Measurements from ENCODE around the gene LYRM2. TPM values are rescaled to one million over a fixed set of nuclear protein-coding genes. Genes with fewer than 3 reads are reported as not detected.

LYRM2 gene
- total RNA-seq, 1 donor = 8.1 TPM

Other genes with a start within 250 kb of the LYRM2 start
- 7.8 TPM for gene RRAGD, start 226.5 kb downstream of the LYRM2 start, total RNA-seq
- gene ANKRD6, start 205.6 kb downstream of the LYRM2 start, total RNA-seq = 15.3 TPM
- gene MDN1, start 181.0 kb upstream of the LYRM2 start, total RNA-seq = 28.8 TPM
- 7.0 TPM for gene CASP8AP2, start 191.1 kb upstream of the LYRM2 start, total RNA-seq